RCC 7860 (cell line): ENCODE results near the gene MAN1A1.

ENCODE experiments used
- DNase-seq: peaks from one replicate; pipeline ENCODE4 v3.0.0-alpha.2; 2015; ENCODE audit warnings: low spot score
- FAIRE-seq: peaks from 2 replicates; lab custom pipeline; 2012; peaks lifted over from hg19 to GRCh38; lab: Jason Lieb, UNC

The MAN1A1 gene

GRCh38 chr6:119276211-119276610 lies 73.3 kb downstream of the MAN1A1 start:
- no peak for FAIRE-seq
- DNase-seq: no peak

- FAIRE-seq (no peak), DNase-seq (no peak)
Measured at GRCh38 chr6:119274197-119274595, 75.4 kb downstream of the MAN1A1 start.

- FAIRE-seq (no peak), DNase-seq (no peak)
Measured at GRCh38 chr6:119273272-119274196, 76.0 kb downstream of the MAN1A1 start.

GRCh38 chr6:119270545-119270944 lies 79.0 kb downstream of the MAN1A1 start:
- FAIRE-seq: no peak

GRCh38 chr6:119269266-119270103 lies 80.1 kb downstream of the MAN1A1 start:
- no peak for FAIRE-seq
- DNase-seq: no peak

More at GRCh38 chr6:119270545-119270944, 79.0 kb downstream of the MAN1A1 start:
- DNase-seq: no peak

- DNase-seq (no peak), FAIRE-seq (no peak)
Measured at GRCh38 chr6:119267126-119267905, 82.2 kb downstream of the MAN1A1 start.

- FAIRE-seq: no peak
- no peak for DNase-seq
Measured at GRCh38 chr6:119264854-119265397, 84.6 kb downstream of the MAN1A1 start.

- DNase-seq (no peak), FAIRE-seq (no peak)
Measured at GRCh38 chr6:119262612-119263011, 86.9 kb downstream of the MAN1A1 start.

- DNase-seq (no peak), FAIRE-seq (no peak)
Measured at GRCh38 chr6:119261944-119262284, 87.6 kb downstream of the MAN1A1 start.

GRCh38 chr6:119259027-119259426 lies 90.5 kb downstream of the MAN1A1 start:
- FAIRE-seq (no peak), DNase-seq (no peak)

GRCh38 chr6:119257726-119258125 lies 91.8 kb downstream of the MAN1A1 start:
- no peak for DNase-seq
- FAIRE-seq: no peak

- FAIRE-seq (no peak), DNase-seq (no peak)
Measured at GRCh38 chr6:119256978-119257462, 92.5 kb downstream of the MAN1A1 start.

- no peak for DNase-seq
- FAIRE-seq: no peak
Measured at GRCh38 chr6:119256392-119256791, 93.2 kb downstream of the MAN1A1 start.

- no peak for DNase-seq
- no peak for FAIRE-seq
Measured at GRCh38 chr6:119255492-119255891, 94.1 kb downstream of the MAN1A1 start.

- FAIRE-seq (no peak), DNase-seq (no peak)
Measured at GRCh38 chr6:119250036-119250435, 99.5 kb downstream of the MAN1A1 start.

- no peak for DNase-seq
- no peak for FAIRE-seq
Measured at GRCh38 chr6:119249319-119249718, 100.2 kb downstream of the MAN1A1 start.

GRCh38 chr6:119247504-119247903 lies 102.1 kb downstream of the MAN1A1 start:
- FAIRE-seq (no peak), DNase-seq (no peak)

- DNase-seq (no peak), FAIRE-seq (no peak)
Measured at GRCh38 chr6:119243657-119244056, 105.9 kb downstream of the MAN1A1 start.

GRCh38 chr6:119243037-119243436 lies 106.5 kb downstream of the MAN1A1 start:
- FAIRE-seq: no peak
- DNase-seq: no peak

GRCh38 chr6:119241540-119242309 lies 107.8 kb downstream of the MAN1A1 start:
- DNase-seq: no peak
- no peak for FAIRE-seq
